Spinal cord (tissue), 10 donors: ENCODE measurements around the gene WDR86. TPM values are rescaled to one million over a fixed set of nuclear protein-coding genes. Genes with fewer than 3 reads are reported as not detected.

Experiments used
- DNase-seq, 6 donors: peaks; one replicate each; pipeline versions ENCODE4 v3.0.0 to v3.0.0-alpha.2; 2013 to 2015; ENCODE audit warnings: low spot score in 6 of 6, low read depth in 4 of 6
- H3K27ac ChIP-seq: one replicate; pipeline ENCODE4 v1.5.1; 2013; ENCODE audit warnings: low read depth, low read length, control low read depth
- H3K27me3 ChIP-seq: one replicate; pipeline ENCODE4 v1.6.1; 2013; ENCODE audit warnings: low read length; ENCODE audit not compliant: control insufficient read depth, insufficient read depth
- H3K36me3 ChIP-seq: one replicate; pipeline ENCODE4 v1.6.1; 2013; ENCODE audit warnings: low read length; ENCODE audit not compliant: control insufficient read depth, insufficient read depth
- H3K4me1 ChIP-seq: one replicate; pipeline ENCODE4 v1.6.1; 2013; ENCODE audit warnings: low read length; ENCODE audit not compliant: control insufficient read depth, insufficient read depth
- H3K4me3 ChIP-seq: one replicate; pipeline ENCODE4 v1.5.1; 2013; ENCODE audit warnings: low read depth, low read length, control low read depth
- H3K9me3 ChIP-seq: one replicate; pipeline ENCODE4 v1.6.1; 2013; ENCODE audit warnings: low read length; ENCODE audit not compliant: control insufficient read depth, insufficient read depth
- WGBS: methylation state at CpG from one replicate; pipeline ENCODE4 v1.1.5; 2013; ENCODE audit warnings: missing lambda C conversion rate; ENCODE audit not compliant: insufficient coverage; 5-methylcytosine and 5-hydroxymethylcytosine counted together
- polyA plus RNA-seq, 2 donors: library from polyadenylated mRNA; unstranded; fragments of 120-200 nt; gene quantifications; one replicate each; pipeline ENCODE4 v1.2.1, GENCODE V29; 2013; ENCODE audit not compliant: insufficient read length in 2 of 2
- total RNA-seq, 2 donors: library from RNA; depleted of rRNA in 1 of 2; stranded (reverse); fragments of 120-200 nt in 1 of 2; fragments of >200 nt in 1 of 2; gene quantifications; one replicate each; pipeline versions ENCODE4 v1.2.3 to v1.2.4, GENCODE V29; 2013 to 2014
- donor health status: healthy.

WDR86 gene
- total and polyA plus RNA-seq, 4 donors = 16.6 to 139 (median 44.4) TPM

- Histone ChIP-seq H3K27ac (no peak overlapping the region), H3K9me3 (no peaks in the 10 kb centered on the region), H3K4me3 (no peak overlapping the region), H3K27me3 (no peaks in the 10 kb centered on the region), H3K36me3 (peaks cover 28% of the 10 kb centered on the region), H3K4me1 (peaks cover 7% of the 10 kb centered on the region)
- DNase-seq = no peak
- WGBS = no CpG with 5 or more reads among the region's 2 CpGs
Measured at GRCh38 chr7:151346470-151346769, 63.4 kb downstream of the WDR86 start.

GRCh38 chr7:151345576-151346469 lies 64.0 kb downstream of the WDR86 start:
- Histone ChIP-seq H3K4me1 (peaks cover 12% of the 10 kb centered on the region), H3K4me3 (no peak overlapping the region), H3K36me3 (peaks cover 24% of the 10 kb centered on the region), H3K27ac (no peak overlapping the region), H3K27me3 (no peaks in the 10 kb centered on the region), H3K9me3 (no peaks in the 10 kb centered on the region)
- WGBS = no CpG with 5 or more reads among the region's 2 CpGs
- no peak for DNase-seq

- Histone ChIP-seq H3K4me1 (peaks cover 12% of the 10 kb centered on the region), H3K4me3 (no peak overlapping the region), H3K36me3 (peaks cover 18% of the 10 kb centered on the region), H3K27ac (no peak overlapping the region), H3K9me3 (no peaks in the 10 kb centered on the region), H3K27me3 (no peaks in the 10 kb centered on the region)
- no peak for DNase-seq
- 94% methylated on average over 5 of the region's 9 CpGs for WGBS
Measured at GRCh38 chr7:151343516-151343915, 66.3 kb downstream of the WDR86 start.

GRCh38 chr7:151342811-151343210 lies 67.0 kb downstream of the WDR86 start:
- H3K27ac ChIP-seq = no peak overlapping the region
- H3K9me3 ChIP-seq = no peaks in the 10 kb centered on the region
- DNase-seq = no peak
- no peaks in the 10 kb centered on the region for H3K27me3 ChIP-seq
- WGBS = 81% methylated on average over 6 of the region's 8 CpGs
- H3K36me3 ChIP-seq = peaks cover 18% of the 10 kb centered on the region
- H3K4me1 ChIP-seq = peaks cover 12% of the 10 kb centered on the region
- H3K4me3 ChIP-seq = no peak overlapping the region

- no peak for DNase-seq
- Histone ChIP-seq H3K36me3 (peaks cover 13% of the 10 kb centered on the region), H3K27me3 (no peaks in the 10 kb centered on the region), H3K27ac (peak overlapping the region; percentile 61), H3K4me3 (peak overlapping the region; percentile 65), H3K4me1 (peaks cover 12% of the 10 kb centered on the region), H3K9me3 (no peaks in the 10 kb centered on the region)
- no CpG with 5 or more reads among the region's 11 CpGs for WGBS
Measured at GRCh38 chr7:151342102-151342646, 67.7 kb downstream of the WDR86 start.

- DNase-seq = peak; percentile 59 to 96 (median 78)
- WGBS = under 1% methylated on average over 72 of the region's 72 CpGs
- Histone ChIP-seq H3K36me3 (peaks cover 12% of the 10 kb centered on the region), H3K4me1 (peaks cover 12% of the 10 kb centered on the region), H3K4me3 (peak within 1 kb of the TSS; percentile 65), H3K27ac (peak within 1 kb of the TSS; percentile 64), H3K9me3 (no peaks in the 10 kb centered on the region), H3K27me3 (no peaks in the 10 kb centered on the region)
Measured at GRCh38 chr7:151341357-151342101, 68.3 kb downstream of the WDR86 start, which contains the start of gene NUB1. Gene NUB1, plus strand, starts transcription at chr7:151341812. Its CDS starts 3,538 bp downstream, at chr7:151345350.

- no peaks in the 10 kb centered on the region for H3K9me3 ChIP-seq
- H3K27ac ChIP-seq = peak overlapping the region; percentile 64
- H3K36me3 ChIP-seq = peaks cover 8% of the 10 kb centered on the region
- WGBS = 56% methylated on average over 7 of the region's 12 CpGs
- peaks cover 12% of the 10 kb centered on the region for H3K4me1 ChIP-seq
- DNase-seq = no peak
- no peaks in the 10 kb centered on the region for H3K27me3 ChIP-seq
- H3K4me3 ChIP-seq = peak overlapping the region; percentile 65
Measured at GRCh38 chr7:151340794-151341356, 69.0 kb downstream of the WDR86 start.

GRCh38 chr7:151339651-151340382 lies 70.0 kb downstream of the WDR86 start:
- WGBS = 80% methylated on average over 5 of the region's 7 CpGs
- Histone ChIP-seq H3K36me3 (peaks cover 6% of the 10 kb centered on the region), H3K4me1 (peaks cover 12% of the 10 kb centered on the region), H3K27ac (no peak overlapping the region), H3K27me3 (no peaks in the 10 kb centered on the region), H3K9me3 (no peaks in the 10 kb centered on the region), H3K4me3 (no peak overlapping the region)
- no peak for DNase-seq

GRCh38 chr7:151338809-151339208 lies 71.0 kb downstream of the WDR86 start:
- Histone ChIP-seq H3K27ac (no peak overlapping the region), H3K4me3 (no peak overlapping the region)
- 100% methylated on average over 2 of the region's 3 CpGs for WGBS

More at GRCh38 chr7:151338809-151339208, 71.0 kb downstream of the WDR86 start:
- peaks cover 3% of the 10 kb centered on the region for H3K36me3 ChIP-seq
- no peak for DNase-seq
- H3K9me3 ChIP-seq = no peaks in the 10 kb centered on the region
- H3K27me3 ChIP-seq = no peaks in the 10 kb centered on the region
- peaks cover 12% of the 10 kb centered on the region for H3K4me1 ChIP-seq
